Upper lobe of left lung (tissue), 6 donors: ENCODE measurements around the gene ACTR1B. TPM values are rescaled to one million over a fixed set of nuclear protein-coding genes. Genes with fewer than 3 reads are reported as not detected.
"Not testable (repeated sequence)": the region's sequence is repeated elsewhere in the genome, so short reads cannot be mapped to it uniquely, and the experiment has no call there.

ENCODE experiments used
- ATAC-seq, 2 donors: fragments of 200-7000 bp; cut with Tn5 transposase; one replicate each; pipeline ENCODE4 v1.9.1; 2022; ENCODE audit warnings: mild to moderate bottlenecking in 2 of 2, moderate library complexity in 2 of 2; ENCODE audit not compliant: low FRiP score in 2 of 2
- DNase-seq, 2 donors: peaks; one replicate each; pipeline ENCODE4 v3.0.0-alpha.2; 2019 to 2020
- H3K27ac ChIP-seq, 4 donors: fragments of 200-600 bp; sonication (generic); one replicate each; pipeline ENCODE4 v1.5.1; 2016 to 2019
- H3K27me3 ChIP-seq, 4 donors: fragments of 200-600 bp; sonication (generic); one replicate each; pipeline ENCODE4 v1.5.1; 2017 to 2019
- H3K36me3 ChIP-seq, 4 donors: fragments of 200-600 bp; sonication (generic); one replicate each; pipeline ENCODE4 v1.5.1; 2016 to 2019
- H3K4me1 ChIP-seq, 4 donors: fragments of 200-600 bp; sonication (generic); one replicate each; pipeline ENCODE4 v1.5.1; 2018 to 2019
- H3K4me3 ChIP-seq, 4 donors: fragments of 200-600 bp; sonication (generic); one replicate each; pipeline ENCODE4 v1.5.1; 2017 to 2019; ENCODE audit warnings: mild to moderate bottlenecking in 2 of 4, moderate library complexity in 1 of 4
- H3K9me3 ChIP-seq, 4 donors: fragments of 200-600 bp; sonication (generic); one replicate each; pipeline ENCODE4 v1.5.1; 2018 to 2019
- CTCF ChIP-seq, 6 experiments: fragments of 450-650 bp in 4 of 6; fragments of 200-600 bp in 2 of 6; sonication (generic) in 2 of 6; IDR thresholded peaks; one replicate each; pipeline ENCODE4 v1.5.1; 2016 to 2019; ENCODE audit warnings: antibody characterized with exemption in 6 of 6
- EP300 ChIP-seq, 4 donors: sonication (generic); formaldehyde crosslinking; IDR thresholded peaks; one replicate each; pipeline ENCODE4 v1.5.1; 2017; ENCODE audit warnings: antibody characterized with exemption in 4 of 4, control low read depth in 2 of 4
- POLR2A ChIP-seq, 4 donors: fragments of 450-650 bp; IDR thresholded peaks; one replicate each; pipeline ENCODE4 v1.5.1; 2016 to 2017; ENCODE audit warnings: antibody characterized with exemption in 4 of 4, mild to moderate bottlenecking in 2 of 4
- POLR2AphosphoS5 ChIP-seq, 2 donors: sonication (generic); formaldehyde crosslinking; IDR thresholded peaks; one replicate each; pipeline ENCODE4 v1.5.1; 2017; ENCODE audit warnings: antibody characterized with exemption in 2 of 2
- WGBS, 2 donors: methylation state at CpG; one replicate each; pipeline ENCODE4 v1.1.5; 2017 to 2018; 5-methylcytosine and 5-hydroxymethylcytosine counted together
- total RNA-seq, 6 donors: library from RNA; depleted of rRNA in 4 of 6; stranded (reverse); fragments of >200 nt in 4 of 6; gene quantifications; one replicate each; pipeline versions ENCODE4 v1.1.0 to v1.2.1, GENCODE V29; 2016 to 2021
- donor health status: DM: no; HTN: no; CAD: no; lungs with moderate emphysema.
- donor health status: DM: no; HTN: yes; CAD: no; lungs with severe emphysema.

Gene ACTR1B
- total RNA-seq, 6 donors from 2014 or later, result 63.9 to 83.0 (median 69.9) TPM

- Histone ChIP-seq H3K9me3 (no peaks in the 10 kb centered on the region), H3K4me1 (peaks cover 4 to 17% (median 14%) of the 10 kb centered on the region in 4 donors), H3K27ac (peak within 1 kb of the TSS; percentile 91 to 97 (median 94)), H3K36me3 (peaks cover 9 to 35% (median 20%) of the 10 kb centered on the region in 4 donors), H3K27me3 (no peaks in the 10 kb centered on the region), H3K4me3 (peak within 1 kb of the TSS; percentile 63 to 97 (median 72))
- DNase-seq (peak; percentile 95 to 100), ATAC-seq (peak; percentile 99)
- TF ChIP-seq POLR2A (IDR thresholded peaks at IDR 0.05) (peak in 3 of 4 donors; percentile 57 to 92 (median 72)), POLR2AphosphoS5 (IDR thresholded peaks at IDR 0.05) (peak; percentile 96 to 98), EP300 (IDR thresholded peaks at IDR 0.05) (no peak), CTCF (IDR thresholded peaks at IDR 0.05) (peak in 2 of 6 experiments; percentile 11)
- WGBS, 2 donors, result 0 to 1% methylated on average over 22 to 63 of the region's 63 CpGs
Measured at GRCh38 chr2:97645695-97646629, 17.9 kb downstream of the ACTR1B start, which contains the start of gene COX5B. Gene COX5B, plus strand, starts transcription at chr2:97646062. Its CDS starts 25 bp downstream, at chr2:97646087.

- DNase-seq (peak; percentile 42 to 90), ATAC-seq (peak; percentile 72 to 79)
- peaks cover 9 to 28% (median 20%) of the 10 kb centered on the region in 4 donors for H3K36me3 ChIP-seq
- H3K27me3 ChIP-seq, result no peaks in the 10 kb centered on the region
- 8 to 10% methylated on average over 12 to 19 of the region's 19 CpGs for WGBS, 2 donors
- peak overlapping the region; percentile 39 to 97 (median 66) for H3K4me3 ChIP-seq
- H3K9me3 ChIP-seq, result no peaks in the 10 kb centered on the region
- no peak for TF ChIP-seq CTCF (IDR thresholded peaks at IDR 0.05)
- TF ChIP-seq EP300 (IDR thresholded peaks at IDR 0.05), result no peak
- TF ChIP-seq POLR2AphosphoS5 (IDR thresholded peaks at IDR 0.05), result no peak
- no peak for TF ChIP-seq POLR2A (IDR thresholded peaks at IDR 0.05)
- peak overlapping the region; percentile 91 to 97 (median 94) for H3K27ac ChIP-seq
- H3K4me1 ChIP-seq, result peaks cover 4 to 17% (median 14%) of the 10 kb centered on the region in 4 donors
Measured at GRCh38 chr2:97645112-97645694, 18.6 kb downstream of the ACTR1B start.

- 97 to 98% methylated on average over 4 of the region's 4 CpGs for WGBS, 2 donors
- no peaks in the 10 kb centered on the region for H3K9me3 ChIP-seq
- peaks cover 9 to 20% (median 16%) of the 10 kb centered on the region in 4 donors for H3K36me3 ChIP-seq
- DNase-seq (no peak), ATAC-seq (no peak)
- peak overlapping the region in 1 of 4 donors; percentile 94 for H3K27ac ChIP-seq
- no peak overlapping the region for H3K4me3 ChIP-seq
- TF ChIP-seq EP300 (IDR thresholded peaks at IDR 0.05), result no peak
- TF ChIP-seq POLR2A (IDR thresholded peaks at IDR 0.05), result no peak
- H3K4me1 ChIP-seq, result peaks cover 4 to 17% (median 14%) of the 10 kb centered on the region in 4 donors
- H3K27me3 ChIP-seq, result no peaks in the 10 kb centered on the region
Measured at GRCh38 chr2:97644023-97644717, 19.7 kb downstream of the ACTR1B start.

GRCh38 chr2:97626049-97626430, 37.8 kb downstream of the ACTR1B start:
- H3K9me3 ChIP-seq, H3K27ac ChIP-seq, ATAC-seq, H3K36me3 ChIP-seq, H3K4me1 ChIP-seq, H3K27me3 ChIP-seq, DNase-seq, H3K4me3 ChIP-seq: not testable (repeated sequence)
- 66 to 77% methylated on average over 7 to 8 of the region's 8 CpGs for WGBS, 2 donors

GRCh38 chr2:97625354-97626048, 38.3 kb downstream of the ACTR1B start:
- 29% methylated on average over 1 of the region's 8 CpGs; no CpG with 5 or more reads in 1 of the 2 donors for WGBS, 2 donors
- not testable (repeated sequence) for H3K4me3 ChIP-seq

GRCh38 chr2:97622976-97623375, 40.9 kb downstream of the ACTR1B start:
- not testable (repeated sequence) for H3K27ac ChIP-seq, DNase-seq, H3K9me3 ChIP-seq, H3K4me1 ChIP-seq, ATAC-seq, H3K36me3 ChIP-seq, H3K27me3 ChIP-seq, H3K4me3 ChIP-seq

More at GRCh38 chr2:97625354-97626048, 38.3 kb downstream of the ACTR1B start:
- H3K4me1 ChIP-seq, ATAC-seq, DNase-seq, H3K27ac ChIP-seq, H3K36me3 ChIP-seq, H3K9me3 ChIP-seq, H3K27me3 ChIP-seq: not testable (repeated sequence)

GRCh38 chr2:97620492-97620891, 43.4 kb downstream of the ACTR1B start:
- not testable (repeated sequence) for H3K36me3 ChIP-seq, H3K4me1 ChIP-seq, H3K27ac ChIP-seq, H3K27me3 ChIP-seq, ATAC-seq, H3K4me3 ChIP-seq, DNase-seq, H3K9me3 ChIP-seq
- 82 to 91% methylated on average over 1 of the region's 1 CpG for WGBS, 2 donors

- not testable (repeated sequence) for H3K4me3 ChIP-seq
- 100% methylated on average over 3 of the region's 14 CpGs; no CpG with 5 or more reads in 1 of the 2 donors for WGBS, 2 donors
- ATAC-seq, result peak in 1 of 2 donors; percentile 78
Measured at GRCh38 chr2:97618939-97619827, 44.7 kb downstream of the ACTR1B start.

More at GRCh38 chr2:97618939-97619827, 44.7 kb downstream of the ACTR1B start:
- not testable (repeated sequence) for H3K27me3 ChIP-seq, H3K4me1 ChIP-seq, H3K36me3 ChIP-seq, H3K27ac ChIP-seq, H3K9me3 ChIP-seq, DNase-seq
